Type B pancreatic cell (in vitro differentiated cells): Measurements from ENCODE around the gene USP47. TPM values are rescaled to one million over a fixed set of nuclear protein-coding genes. Genes with fewer than 3 reads are reported as not detected.
A peak's percentile ranks its signal among the peaks of the same experiment; 100 is the strongest.

Experiments
- DNase-seq: peaks from one replicate; pipeline ENCODE4 v3.0.0; 2021; ENCODE audit warnings: mixed read lengths; ENCODE audit not compliant: unreplicated experiment; ENCODE audit errors: extremely low spot score
- H3K27ac Mint-ChIP-seq: 2 replicates; pipeline ENCODE4 v1.8.0; 2021; ENCODE audit warnings: mild to moderate bottlenecking, mixed read lengths
- H3K27me3 Mint-ChIP-seq: 2 replicates; pipeline ENCODE4 v1.8.0; 2021; ENCODE audit warnings: mixed read lengths
- H3K36me3 Mint-ChIP-seq: 2 replicates; pipeline ENCODE4 v1.8.0; 2021; ENCODE audit warnings: mixed read lengths
- H3K4me1 Mint-ChIP-seq: one replicate; pipeline ENCODE4 v1.8.0; 2021; ENCODE audit warnings: mixed read lengths; ENCODE audit not compliant: unreplicated experiment
- H3K4me3 Mint-ChIP-seq: 2 replicates; pipeline ENCODE4 v1.8.0; 2021; ENCODE audit warnings: mild to moderate bottlenecking, mixed read lengths
- H3K9me3 Mint-ChIP-seq: 2 replicates; pipeline ENCODE4 v1.8.0; 2021; ENCODE audit warnings: mixed read lengths
- total RNA-seq: library from RNA; stranded (reverse); gene quantifications from 2 replicates; pipeline ENCODE4 v1.2.1, GENCODE V29; 2021; ENCODE audit warnings: low replicate concordance
- TF ChIP-seq, protein P1 (sequence below): fragments of 200-600 bp; sonication (generic); conservative IDR thresholded peaks from 2 replicates; pipeline ENCODE4 v1.5.0; 2021; ENCODE audit warnings: antibody characterized with exemption, mild to moderate bottlenecking

The USP47 gene
- total RNA-seq, 1 donor from 2014 or later, result 54.4 TPM

DNA sequence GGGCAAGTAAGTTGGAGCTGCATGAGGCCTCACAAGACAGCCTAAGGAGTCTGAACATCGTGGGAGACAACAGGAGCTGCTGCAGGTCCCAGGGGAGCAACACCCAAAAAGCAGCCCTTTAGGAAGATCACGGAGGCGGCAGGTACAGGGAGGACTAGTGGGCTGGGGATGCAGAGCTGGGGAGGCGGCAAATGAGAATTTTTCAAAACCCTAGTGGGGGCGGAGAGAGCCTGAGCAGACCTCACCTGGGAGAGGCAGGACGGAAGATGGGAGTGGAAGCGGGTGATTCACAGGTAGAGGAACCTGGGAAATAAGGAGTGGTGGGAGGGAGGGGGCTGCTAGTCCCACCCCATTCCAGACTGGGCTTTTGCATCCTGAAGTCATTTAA lies 124.6 kb downstream of the USP47 start:
- no peaks in the 10 kb centered on the region for H3K9me3 Mint-ChIP-seq
- H3K4me3 Mint-ChIP-seq, result no peak overlapping the region
- H3K27ac Mint-ChIP-seq, result no peak overlapping the region
- peak; percentile 58 for DNase-seq
- H3K27me3 Mint-ChIP-seq, result no peaks in the 10 kb centered on the region
- H3K4me1 Mint-ChIP-seq, result peaks cover 19% of the 10 kb centered on the region
- TF ChIP-seq, protein P1, sequence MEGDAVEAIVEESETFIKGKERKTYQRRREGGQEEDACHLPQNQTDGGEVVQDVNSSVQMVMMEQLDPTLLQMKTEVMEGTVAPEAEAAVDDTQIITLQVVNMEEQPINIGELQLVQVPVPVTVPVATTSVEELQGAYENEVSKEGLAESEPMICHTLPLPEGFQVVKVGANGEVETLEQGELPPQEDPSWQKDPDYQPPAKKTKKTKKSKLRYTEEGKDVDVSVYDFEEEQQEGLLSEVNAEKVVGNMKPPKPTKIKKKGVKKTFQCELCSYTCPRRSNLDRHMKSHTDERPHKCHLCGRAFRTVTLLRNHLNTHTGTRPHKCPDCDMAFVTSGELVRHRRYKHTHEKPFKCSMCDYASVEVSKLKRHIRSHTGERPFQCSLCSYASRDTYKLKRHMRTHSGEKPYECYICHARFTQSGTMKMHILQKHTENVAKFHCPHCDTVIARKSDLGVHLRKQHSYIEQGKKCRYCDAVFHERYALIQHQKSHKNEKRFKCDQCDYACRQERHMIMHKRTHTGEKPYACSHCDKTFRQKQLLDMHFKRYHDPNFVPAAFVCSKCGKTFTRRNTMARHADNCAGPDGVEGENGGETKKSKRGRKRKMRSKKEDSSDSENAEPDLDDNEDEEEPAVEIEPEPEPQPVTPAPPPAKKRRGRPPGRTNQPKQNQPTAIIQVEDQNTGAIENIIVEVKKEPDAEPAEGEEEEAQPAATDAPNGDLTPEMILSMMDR, result no peak
- H3K36me3 Mint-ChIP-seq, result peaks cover 12% of the 10 kb centered on the region

DNA sequence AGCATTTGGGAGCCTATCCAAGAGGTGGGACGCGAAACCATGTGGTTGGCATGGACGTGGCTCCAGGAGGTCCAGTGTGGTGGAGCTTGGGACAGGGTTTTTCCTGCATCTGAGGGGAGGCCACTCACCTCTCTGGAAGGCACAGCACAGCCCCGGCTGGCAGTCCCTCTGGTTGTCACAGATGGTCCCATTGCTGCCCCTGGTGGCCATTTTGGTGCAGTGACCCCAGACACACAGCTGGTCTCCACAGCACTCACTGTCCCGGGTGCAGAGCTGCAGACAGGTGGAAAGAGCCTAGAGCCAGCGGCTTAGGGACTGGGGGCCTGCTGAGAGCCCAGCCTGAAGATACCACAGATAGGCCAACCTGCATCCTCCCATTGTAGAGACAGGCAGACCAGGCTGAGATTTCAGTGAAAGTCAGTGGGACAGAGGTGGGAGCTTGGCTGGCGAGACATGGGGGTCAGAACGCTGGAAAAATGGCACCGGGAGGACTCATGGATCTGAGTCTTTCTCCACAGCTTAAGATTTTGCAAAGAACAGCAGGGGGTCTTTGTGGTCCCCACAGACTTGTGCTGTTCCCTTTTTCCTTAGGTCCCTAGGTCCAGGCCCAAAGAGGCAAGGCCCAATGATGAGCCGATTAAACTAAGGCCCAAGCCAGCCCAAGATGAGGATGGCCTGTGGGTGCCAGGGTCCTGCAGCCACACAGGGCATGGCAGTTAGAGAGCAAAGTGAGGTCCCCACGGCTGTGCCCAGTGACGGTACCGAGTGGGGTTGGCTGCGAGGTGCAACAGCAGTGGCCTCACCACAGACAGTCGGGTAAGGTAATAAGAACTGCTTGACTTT lies 125.3 kb downstream of the USP47 start:
- H3K9me3 Mint-ChIP-seq, result no peaks in the 10 kb centered on the region
- DNase-seq, result peak; percentile 77
- TF ChIP-seq, protein P1, result peak; percentile 86
- no peak overlapping the region for H3K4me3 Mint-ChIP-seq
- H3K36me3 Mint-ChIP-seq, result peaks cover 12% of the 10 kb centered on the region
- H3K27ac Mint-ChIP-seq, result no peak overlapping the region
- peaks cover 24% of the 10 kb centered on the region for H3K4me1 Mint-ChIP-seq
- H3K27me3 Mint-ChIP-seq, result no peaks in the 10 kb centered on the region

DNA sequence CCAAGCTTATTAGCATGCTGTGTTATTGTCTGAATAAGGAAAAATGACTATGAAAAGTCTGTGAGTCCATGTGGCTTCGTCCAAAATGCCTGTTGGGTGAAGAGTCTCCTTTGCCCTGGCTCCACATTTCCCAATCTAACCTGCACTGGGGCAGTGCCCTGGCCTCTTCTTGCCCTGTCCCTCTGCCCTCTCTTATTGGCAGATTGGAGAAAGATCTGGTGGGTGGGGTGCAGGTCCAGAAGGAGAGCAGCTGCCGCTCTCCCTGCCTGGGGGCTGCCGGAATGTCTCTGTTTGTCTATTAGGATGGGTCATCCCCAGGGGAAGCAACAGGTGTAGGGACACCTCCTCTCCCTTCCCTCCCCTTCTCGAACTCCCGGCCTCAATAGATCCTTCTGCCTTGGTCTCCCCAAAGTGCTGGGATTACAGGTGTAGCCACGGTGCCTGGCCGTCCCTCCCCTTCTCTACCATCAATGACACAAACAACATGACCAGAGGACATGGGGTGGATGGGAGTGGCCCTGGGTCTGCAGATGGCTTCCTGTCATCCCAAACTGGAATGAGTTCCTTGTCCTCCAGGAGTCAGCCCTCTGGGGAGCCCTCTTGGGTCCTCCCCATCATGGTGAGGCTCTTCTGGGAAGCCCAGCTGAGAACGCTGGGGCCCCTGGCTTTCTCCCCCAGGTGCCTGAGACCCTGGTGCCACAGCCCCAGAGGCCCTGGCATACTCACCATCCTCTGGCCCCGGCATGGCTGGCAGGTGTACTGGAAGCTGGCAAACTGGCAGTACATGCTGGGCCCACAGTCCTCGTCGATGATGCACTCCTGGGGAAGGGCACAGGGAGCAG lies 126.1 kb downstream of the USP47 start:
- TF ChIP-seq, protein P1, result no peak
- peaks cover 25% of the 10 kb centered on the region for H3K4me1 Mint-ChIP-seq
- H3K9me3 Mint-ChIP-seq, result no peaks in the 10 kb centered on the region
- no peak for DNase-seq
- no peak overlapping the region for H3K4me3 Mint-ChIP-seq
- no peaks in the 10 kb centered on the region for H3K27me3 Mint-ChIP-seq
- H3K36me3 Mint-ChIP-seq, result peaks cover 6% of the 10 kb centered on the region
- no peak overlapping the region for H3K27ac Mint-ChIP-seq

DNA sequence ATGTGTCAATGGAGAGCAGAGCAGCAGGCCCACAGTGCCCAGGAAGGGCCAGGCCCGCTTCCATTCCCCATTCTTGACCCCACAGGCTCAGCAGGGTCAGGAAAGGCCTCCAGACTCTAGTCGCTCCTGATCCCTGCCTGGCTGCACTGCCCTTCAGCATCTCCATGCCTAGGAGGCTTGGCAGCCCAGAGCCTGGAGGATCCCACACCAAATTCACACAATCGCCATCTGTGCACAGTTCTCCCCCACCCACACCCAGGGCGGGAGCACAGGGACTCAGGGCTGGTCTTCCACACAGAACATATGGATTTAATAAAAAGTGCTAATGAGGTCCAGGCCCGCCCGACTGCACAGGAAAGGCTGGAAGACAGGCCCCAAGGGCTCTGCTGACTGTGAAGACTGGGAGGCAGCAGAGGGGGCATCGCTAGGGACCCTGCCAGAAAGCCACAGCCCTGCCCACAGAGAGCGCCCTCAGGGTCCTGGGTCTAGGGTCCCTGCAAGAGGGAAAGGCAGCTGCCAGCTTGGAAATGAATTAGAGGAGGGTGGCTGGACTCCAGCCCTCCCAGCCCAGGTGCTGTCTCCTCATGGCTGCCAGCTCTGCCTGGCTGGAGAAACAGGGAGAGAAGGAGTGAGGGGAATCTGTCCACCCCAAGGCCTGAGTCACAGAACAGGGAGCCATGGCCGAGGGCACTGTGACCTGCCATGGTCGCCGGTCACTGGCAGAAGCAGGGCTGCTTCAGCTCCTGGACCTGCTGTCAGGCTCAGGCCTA lies 126.9 kb downstream of the USP47 start:
- Mint-ChIP-seq H3K36me3 (peaks cover 6% of the 10 kb centered on the region), H3K4me1 (peaks cover 31% of the 10 kb centered on the region), H3K27ac (no peak overlapping the region), H3K9me3 (no peaks in the 10 kb centered on the region), H3K4me3 (no peak overlapping the region), H3K27me3 (no peaks in the 10 kb centered on the region)
- TF ChIP-seq, protein P1, result no peak
- DNase-seq, result peak; percentile 65
